ENCODE results near the gene WNT2B.

WNT2B gene

GRCh38 chr1:112557385-112557784 lies 48.6 kb downstream of the WNT2B start:
- Histone ChIP-seq H3K9ac (ENCODE audit: low read depth, low read length) (no peak overlapping the region), H3K27me3 (ENCODE audit: insufficient read depth, low read length, poor library complexity) (no peaks in the 10 kb centered on the region), H3K79me2 (ENCODE audit: insufficient read depth, low read length) (no peaks in the 10 kb centered on the region), H4K20me1 (ENCODE audit: insufficient read depth, low read length) (no peaks in the 10 kb centered on the region), H2AFZ (ENCODE audit: low read depth, low read length) (no peak overlapping the region), H3K4me3 (ENCODE audit: low read depth in 1 of 2, low read length in 2 of 2) (no peak overlapping the region), H3K27ac (ENCODE audit: low read length) (no peak overlapping the region), H3K4me1 (ENCODE audit: insufficient read depth, low read length) (no peaks in the 10 kb centered on the region), H3K9me3 (ENCODE audit: insufficient read depth, low read length, severe bottlenecking) (no peaks in the 10 kb centered on the region), H3K36me3 (ENCODE audit: insufficient read depth, low read length) (peaks cover 3% of the 10 kb centered on the region; the same call in 1 of the 2 replicates), H3K4me2 (ENCODE audit: insufficient read depth, low read length) (no peak overlapping the region)
- DNase-seq (no peak), ATAC-seq (ENCODE audit: insufficient read depth, low read depth) (no peak)
- TF ChIP-seq CTCF (IDR thresholded peaks at IDR 0.05; ENCODE audit: borderline replicate concordance, extremely low read depth, low read length, poor library complexity, severe bottlenecking) = no peak
- TF ChIP-seq EZH2 (IDR thresholded peaks at IDR 0.05; ENCODE audit: borderline replicate concordance, low read depth, low read length, severe bottlenecking) = no peak

GRCh38 chr1:112558634-112559033 lies 49.9 kb downstream of the WNT2B start:
- Histone ChIP-seq H4K20me1 (ENCODE audit: insufficient read depth, low read length) (no peaks in the 10 kb centered on the region), H3K9ac (ENCODE audit: low read depth, low read length) (no peak overlapping the region), H3K27me3 (ENCODE audit: insufficient read depth, low read length, poor library complexity) (no peaks in the 10 kb centered on the region), H2AFZ (ENCODE audit: low read depth, low read length) (no peak overlapping the region), H3K27ac (ENCODE audit: low read length) (no peak overlapping the region), H3K9me3 (ENCODE audit: insufficient read depth, low read length, severe bottlenecking) (no peaks in the 10 kb centered on the region), H3K4me2 (ENCODE audit: insufficient read depth, low read length) (no peak overlapping the region), H3K4me3 (ENCODE audit: low read depth in 1 of 2, low read length in 2 of 2) (no peak overlapping the region), H3K4me1 (ENCODE audit: insufficient read depth, low read length) (no peaks in the 10 kb centered on the region), H3K36me3 (ENCODE audit: insufficient read depth, low read length) (peaks cover 3% of the 10 kb centered on the region; the same call in 1 of the 2 replicates), H3K79me2 (ENCODE audit: insufficient read depth, low read length) (no peaks in the 10 kb centered on the region)
- DNase-seq (no peak), ATAC-seq (ENCODE audit: insufficient read depth, low read depth) (no peak)
- TF ChIP-seq CTCF (IDR thresholded peaks at IDR 0.05; ENCODE audit: borderline replicate concordance, extremely low read depth, low read length, poor library complexity, severe bottlenecking) = no peak
- TF ChIP-seq EZH2 (IDR thresholded peaks at IDR 0.05; ENCODE audit: borderline replicate concordance, low read depth, low read length, severe bottlenecking) = no peak

GRCh38 chr1:112563341-112563740 lies 54.6 kb downstream of the WNT2B start:
- Histone ChIP-seq H4K20me1 (ENCODE audit: insufficient read depth, low read length) (no peaks in the 10 kb centered on the region), H3K4me2 (ENCODE audit: insufficient read depth, low read length) (no peak overlapping the region), H3K79me2 (ENCODE audit: insufficient read depth, low read length) (no peaks in the 10 kb centered on the region), H3K9me3 (ENCODE audit: insufficient read depth, low read length, severe bottlenecking) (no peaks in the 10 kb centered on the region), H3K4me3 (ENCODE audit: low read depth in 1 of 2, low read length in 2 of 2) (no peak overlapping the region), H3K4me1 (ENCODE audit: insufficient read depth, low read length) (no peaks in the 10 kb centered on the region), H2AFZ (ENCODE audit: low read depth, low read length) (no peak overlapping the region), H3K27ac (ENCODE audit: low read length) (no peak overlapping the region), H3K36me3 (ENCODE audit: insufficient read depth, low read length) (peaks cover 7% of the 10 kb centered on the region; the same call in 1 of the 2 replicates), H3K27me3 (ENCODE audit: insufficient read depth, low read length, poor library complexity) (no peaks in the 10 kb centered on the region), H3K9ac (ENCODE audit: low read depth, low read length) (no peak overlapping the region)
- TF ChIP-seq EZH2 (IDR thresholded peaks at IDR 0.05; ENCODE audit: borderline replicate concordance, low read depth, low read length, severe bottlenecking) (no peak), CTCF (IDR thresholded peaks at IDR 0.05; ENCODE audit: borderline replicate concordance, extremely low read depth, low read length, poor library complexity, severe bottlenecking) (no peak)
- DNase-seq (no peak), ATAC-seq (ENCODE audit: insufficient read depth, low read depth) (no peak)

- no peak for DNase-seq
- no peak overlapping the region for H3K4me2 ChIP-seq (ENCODE audit: insufficient read depth, low read length)
- ATAC-seq (ENCODE audit: insufficient read depth, low read depth) = no peak
These were observed 55.3 kb downstream of the WNT2B start for GRCh38 chr1:112564081-112564480.

More at GRCh38 chr1:112564081-112564480, 55.3 kb downstream of the WNT2B start:
- H4K20me1 ChIP-seq (ENCODE audit: insufficient read depth, low read length) = no peaks in the 10 kb centered on the region
- H3K27me3 ChIP-seq (ENCODE audit: insufficient read depth, low read length, poor library complexity) = no peaks in the 10 kb centered on the region
- H3K79me2 ChIP-seq (ENCODE audit: insufficient read depth, low read length) = no peaks in the 10 kb centered on the region
- no peak overlapping the region for H3K4me3 ChIP-seq (ENCODE audit: low read depth in 1 of 2, low read length in 2 of 2)
- H3K9ac ChIP-seq (ENCODE audit: low read depth, low read length) = no peak overlapping the region
- H3K27ac ChIP-seq (ENCODE audit: low read length) = no peak overlapping the region
- H3K36me3 ChIP-seq (ENCODE audit: insufficient read depth, low read length) = peaks cover 4% of the 10 kb centered on the region; the same call in 1 of the 2 replicates
- no peak for TF ChIP-seq CTCF (IDR thresholded peaks at IDR 0.05; ENCODE audit: borderline replicate concordance, extremely low read depth, low read length, poor library complexity, severe bottlenecking)
- TF ChIP-seq EZH2 (IDR thresholded peaks at IDR 0.05; ENCODE audit: borderline replicate concordance, low read depth, low read length, severe bottlenecking) = no peak
- H3K9me3 ChIP-seq (ENCODE audit: insufficient read depth, low read length, severe bottlenecking) = no peaks in the 10 kb centered on the region
- H2AFZ ChIP-seq (ENCODE audit: low read depth, low read length) = no peak overlapping the region
- H3K4me1 ChIP-seq (ENCODE audit: insufficient read depth, low read length) = no peaks in the 10 kb centered on the region
